Activated effector memory CD4-positive, alpha-beta T cell treated with Interleukin-2 at 50 U/mL for 16 hours (primary cell): Measurements from ENCODE around the gene TMCO4.

Source experiments
- DNase-seq: peaks from one replicate; pipeline ENCODE4 v3.0.0-alpha.2; 2020

TMCO4 gene

DNA sequence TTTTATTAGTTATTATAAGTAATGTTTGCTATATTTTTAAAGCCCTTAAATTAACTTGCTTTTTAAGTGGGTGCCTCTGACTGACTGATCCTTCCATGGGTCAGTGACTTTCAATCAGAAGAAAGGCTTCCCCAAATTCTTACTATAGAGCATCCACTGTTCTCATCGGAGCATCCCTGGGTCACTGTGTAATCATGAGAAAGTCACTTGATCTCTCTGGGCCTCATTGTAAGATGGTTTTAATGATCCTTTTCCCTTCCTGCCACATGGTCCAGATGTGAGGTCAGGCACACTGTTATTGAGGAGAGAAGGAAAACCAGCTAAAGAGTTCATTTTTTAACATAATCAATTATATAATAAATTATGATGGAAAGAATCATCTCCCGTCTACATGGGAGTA, 166.6 kb downstream of the TMCO4 start:
- no peak for DNase-seq
